GM21381 (cell line): Measurements from ENCODE around the gene PES1.
"Not testable (repeated sequence)": the region's sequence is repeated elsewhere in the genome, so short reads cannot be mapped to it uniquely, and the experiment has no call there.

Source experiments
- ATAC-seq: cut with Tn5 transposase; IDR thresholded peaks from one replicate; pipeline ENCODE4 v1.9.1; 2021; ENCODE audit warnings: mild to moderate bottlenecking, moderate library complexity; ENCODE audit not compliant: unreplicated experiment

Gene PES1

DNA sequence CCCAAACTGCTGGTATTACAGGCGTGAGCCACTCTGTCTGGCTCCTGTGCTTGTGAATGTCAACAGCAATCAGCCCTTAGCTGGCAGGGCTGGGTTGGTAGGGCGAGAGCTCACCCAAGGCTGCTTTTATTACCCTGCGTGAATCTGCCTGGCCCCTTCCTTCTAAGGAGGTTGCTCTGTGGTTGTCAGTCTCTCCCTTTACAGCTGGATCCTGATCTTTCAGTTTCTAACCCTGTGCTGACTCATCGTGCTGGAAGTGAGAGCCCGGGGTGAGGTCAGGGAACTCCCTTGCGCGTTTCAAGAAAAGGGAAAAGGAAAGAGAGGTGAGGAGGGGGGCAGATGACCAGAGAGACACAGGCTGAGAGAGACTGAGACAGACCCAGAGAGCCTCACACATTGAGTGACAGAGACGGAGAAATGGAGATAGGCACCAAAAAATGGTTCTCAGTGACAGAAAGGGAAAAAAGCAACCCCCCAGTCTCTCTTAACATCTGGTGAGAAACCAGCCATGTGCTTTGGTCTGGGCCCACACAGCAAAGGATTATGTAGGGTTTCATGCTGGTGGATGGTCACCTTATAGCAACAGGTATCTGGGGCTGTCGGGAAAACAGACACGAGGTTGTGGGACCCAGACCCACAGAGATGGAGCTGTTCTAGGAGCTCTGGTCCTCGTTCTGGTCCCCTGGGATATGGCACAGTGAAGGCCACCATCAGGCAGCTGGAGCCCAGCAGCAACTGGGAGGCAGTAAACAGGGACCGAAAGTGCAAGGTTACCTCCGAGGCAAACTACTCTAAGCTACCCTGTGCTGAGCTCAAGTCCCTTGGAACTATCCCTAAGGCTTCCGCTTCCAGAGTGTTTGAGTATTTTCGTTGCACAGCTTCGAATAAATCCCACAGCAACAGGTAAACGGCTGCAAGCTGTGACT lies 17.8 kb upstream of the PES1 start:
- ATAC-seq = peak; percentile 41

DNA sequence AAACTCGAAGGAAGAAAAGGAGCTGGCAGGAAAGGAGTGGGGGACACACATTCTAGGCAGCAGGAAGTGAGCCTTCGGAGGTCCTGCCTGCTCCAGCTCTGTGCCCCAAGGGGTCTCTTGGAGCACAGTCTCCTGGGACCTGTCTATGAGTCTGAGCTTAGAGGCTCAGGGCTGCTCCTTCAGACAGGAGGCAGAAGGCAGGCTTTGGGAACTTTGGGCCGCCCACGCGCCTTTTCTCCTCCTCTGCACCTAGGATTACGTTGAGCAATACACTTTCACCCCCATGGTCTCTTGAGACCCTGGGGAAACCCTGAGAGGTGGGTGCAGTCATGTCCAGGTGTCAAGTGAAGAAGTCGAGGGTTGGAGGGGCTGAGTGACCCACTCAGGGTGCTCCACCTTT lies 16.2 kb upstream of the PES1 start:
- ATAC-seq = no peak

DNA sequence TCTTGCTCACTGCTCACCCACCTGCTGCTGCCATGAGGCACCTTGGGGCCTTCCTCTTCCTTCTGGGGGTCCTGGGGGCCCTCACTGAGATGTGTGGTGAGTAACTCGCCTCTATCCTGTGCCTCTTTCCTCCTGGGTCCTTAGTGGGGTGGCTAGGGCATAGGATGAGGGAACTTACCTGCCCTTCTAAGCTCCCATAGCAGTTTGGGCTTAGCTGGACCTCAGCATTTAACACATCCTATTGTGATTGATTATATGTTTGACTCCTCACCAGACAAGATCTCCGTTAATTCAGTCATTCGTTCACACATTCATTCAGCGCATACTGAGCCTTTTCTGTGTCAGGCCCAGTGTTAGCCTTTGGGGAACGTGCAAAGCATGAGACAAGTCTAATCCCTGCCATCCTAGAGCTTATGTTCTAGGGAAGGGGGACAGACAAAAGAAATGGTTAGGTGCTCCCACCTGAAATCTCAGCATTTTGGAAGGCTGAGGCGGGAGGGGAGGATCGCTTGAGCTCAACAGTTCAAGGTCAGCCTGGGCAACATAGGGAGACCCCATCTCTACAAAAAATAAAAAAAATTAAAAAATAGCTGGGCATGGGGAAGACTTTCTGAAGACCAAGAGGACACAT lies 15.7 kb upstream of the PES1 start:
- ATAC-seq = no peak

DNA sequence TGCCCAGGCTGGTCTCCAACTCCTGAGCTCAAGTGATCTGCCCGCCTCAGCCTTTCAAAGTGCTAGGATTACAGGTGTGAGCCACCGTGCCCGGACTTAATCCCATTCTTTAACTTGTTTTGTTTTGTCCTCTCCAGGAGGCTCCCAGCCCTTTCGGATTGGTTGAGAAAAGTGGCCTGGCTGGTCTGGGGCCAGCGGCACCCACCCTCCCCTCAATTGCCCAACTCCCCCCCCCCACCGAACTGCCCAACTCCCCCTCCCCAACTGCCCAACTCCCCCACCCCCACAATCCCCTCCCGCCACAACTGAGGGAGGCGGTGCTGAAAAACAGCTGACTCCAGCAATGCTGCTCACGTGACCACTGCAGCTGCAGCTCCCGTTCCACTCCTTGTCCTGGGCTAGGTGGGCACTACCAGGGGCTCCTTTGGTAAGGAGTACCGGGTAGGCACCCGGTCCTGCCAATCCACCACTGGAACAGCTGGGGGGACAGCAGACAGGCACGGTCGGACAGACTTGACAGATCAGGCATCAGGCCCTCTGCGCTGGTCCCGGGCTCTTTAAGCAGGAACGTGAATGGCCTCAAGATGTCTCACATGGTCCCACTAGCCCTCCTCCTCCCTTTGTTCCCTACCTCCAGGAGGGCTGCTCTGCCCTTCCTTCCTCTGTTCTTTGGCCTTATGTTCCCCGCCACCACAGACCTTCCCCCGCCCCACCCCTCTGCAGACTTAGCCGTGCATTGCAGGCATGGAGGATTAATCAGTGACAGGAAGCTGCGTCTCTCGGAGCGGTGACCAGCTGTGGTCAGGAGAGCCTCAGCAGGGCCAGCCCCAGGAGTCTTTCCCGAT lies 15.0 kb upstream of the PES1 start, which contains the start of gene TCN2:
Gene TCN2, plus strand, starts transcription at position 720 of the 845 bp plus-strand sequence. CDS start 158 bp downstream, outside the sequence.
- ATAC-seq = peak; percentile 41

DNA sequence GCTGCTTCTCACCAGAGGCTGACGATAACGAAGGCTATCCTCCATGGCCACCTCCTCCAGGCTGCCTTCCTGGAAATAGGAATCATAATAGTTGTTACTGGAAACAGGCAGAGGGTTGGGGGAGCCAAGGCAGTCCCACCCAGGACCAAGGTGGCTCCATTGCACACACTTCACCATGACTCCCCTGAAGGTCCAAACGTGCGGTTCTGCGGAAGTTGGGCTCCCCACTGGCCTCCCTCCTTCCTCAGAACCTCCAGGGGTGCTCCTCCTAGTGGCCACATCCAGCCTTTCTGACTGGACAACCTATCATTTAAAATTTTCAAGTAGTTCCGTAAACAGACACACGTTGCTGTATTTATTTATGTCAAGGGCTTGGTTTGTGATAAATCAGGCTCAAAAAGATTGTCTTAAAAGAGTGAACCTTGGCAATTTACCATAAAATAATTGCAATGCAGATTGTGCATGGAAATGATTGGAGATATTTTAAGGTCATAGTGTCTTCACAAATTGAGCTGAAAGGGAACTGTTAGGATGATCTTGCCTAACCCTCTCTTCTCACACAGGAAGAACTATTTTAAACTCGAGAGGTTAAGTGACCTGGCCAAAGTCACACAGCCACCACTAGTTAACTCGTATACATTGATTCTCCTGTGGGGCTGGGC lies 13.9 kb upstream of the PES1 start:
- no peak for ATAC-seq

DNA sequence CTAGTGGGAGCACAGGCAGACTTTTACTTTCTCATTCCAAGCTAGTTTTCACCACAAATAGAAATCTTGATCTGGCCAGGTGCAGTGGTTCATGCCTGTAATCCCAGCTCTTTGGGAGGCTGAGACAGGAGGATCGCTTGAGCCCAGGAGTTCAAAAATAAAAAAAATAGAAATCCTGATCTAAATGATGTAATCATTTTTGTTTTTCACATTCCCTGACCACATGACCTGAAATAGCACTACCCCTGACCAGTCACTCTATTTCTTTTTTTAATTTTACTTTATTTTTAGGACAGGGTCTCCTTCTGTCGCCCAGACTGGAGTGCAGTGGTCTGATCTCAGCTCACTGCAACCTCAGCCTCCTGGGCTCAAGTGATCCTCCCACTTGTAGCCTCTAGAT lies 13.0 kb upstream of the PES1 start:
- ATAC-seq = no peak

DNA sequence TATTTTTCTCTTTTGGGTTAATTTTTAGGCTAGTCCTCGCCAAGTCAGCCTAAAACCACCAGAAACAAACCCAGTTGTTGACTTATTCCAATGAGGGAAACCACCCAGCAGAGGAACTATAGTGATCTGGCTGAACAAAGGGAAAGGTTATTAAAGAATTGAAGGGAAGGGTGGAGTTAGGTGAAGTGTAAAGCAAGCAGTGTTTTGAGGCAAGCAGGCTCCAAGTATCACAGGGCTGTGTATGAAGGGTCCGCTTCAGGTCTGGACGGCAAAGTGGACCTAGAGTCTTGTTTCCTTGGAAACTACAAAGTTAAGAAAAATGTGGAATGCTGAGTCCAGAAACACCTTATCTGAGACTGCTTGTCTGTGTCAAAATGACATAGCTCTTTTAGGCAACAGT lies 12.1 kb upstream of the PES1 start:
- ATAC-seq = no peak

DNA sequence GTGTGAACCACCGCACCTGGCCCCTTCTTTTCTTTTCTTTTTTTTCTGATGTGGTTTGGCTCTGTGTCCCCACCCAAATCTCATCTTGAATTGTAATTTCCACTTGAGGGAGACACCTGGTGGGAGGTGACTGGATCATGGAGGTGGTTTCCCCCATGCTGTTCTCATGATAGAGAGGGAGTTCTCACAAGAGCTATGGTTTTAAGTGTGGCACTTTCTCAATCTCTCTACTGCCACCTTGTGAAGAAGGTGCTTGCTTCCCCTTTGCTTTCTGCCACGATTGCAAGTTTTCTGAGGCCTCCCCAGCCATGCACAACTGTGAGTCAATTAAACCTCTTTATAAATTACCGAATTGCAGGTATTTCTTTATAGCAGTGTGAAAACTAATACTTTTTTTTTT lies 10.3 kb upstream of the PES1 start:
- ATAC-seq = no peak

DNA sequence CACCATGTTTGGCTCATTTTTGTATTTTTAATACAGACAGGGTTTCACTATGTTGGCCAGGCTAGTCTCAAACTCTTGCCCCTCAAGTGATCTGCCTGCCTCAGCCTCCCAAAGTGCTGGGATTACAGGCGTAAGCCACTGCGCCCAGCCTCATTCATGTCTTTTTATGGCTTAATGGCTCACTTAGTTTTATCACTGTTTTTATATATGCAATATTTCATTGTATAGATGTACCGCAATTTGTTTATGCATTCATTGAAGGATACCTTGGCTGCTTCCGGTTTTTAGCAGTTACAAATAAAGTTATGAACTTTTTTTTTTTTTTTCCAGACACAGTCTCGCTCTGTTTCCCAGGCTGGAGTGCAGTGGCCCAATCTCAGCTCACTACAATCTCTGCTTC lies 9.8 kb upstream of the PES1 start:
- no peak for ATAC-seq

DNA sequence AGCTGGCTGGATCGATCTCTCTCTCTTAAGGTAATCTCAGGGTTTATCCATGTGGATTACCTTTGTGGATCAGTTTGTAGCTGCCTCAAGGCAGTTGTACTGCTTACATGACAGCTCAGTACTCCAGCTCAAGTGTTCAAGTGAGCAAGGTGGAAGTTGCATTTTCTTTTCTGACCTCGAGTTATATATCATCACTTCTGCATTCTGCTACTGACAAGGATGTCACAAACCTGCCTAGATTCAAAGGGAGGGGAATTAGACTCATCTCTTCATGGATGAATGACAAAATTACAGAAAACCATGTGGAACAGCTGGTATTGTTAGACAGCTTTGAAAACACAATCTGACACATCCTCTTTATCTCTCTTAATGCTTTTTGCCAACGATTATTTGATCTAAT lies 9.2 kb upstream of the PES1 start:
- ATAC-seq = no peak

DNA sequence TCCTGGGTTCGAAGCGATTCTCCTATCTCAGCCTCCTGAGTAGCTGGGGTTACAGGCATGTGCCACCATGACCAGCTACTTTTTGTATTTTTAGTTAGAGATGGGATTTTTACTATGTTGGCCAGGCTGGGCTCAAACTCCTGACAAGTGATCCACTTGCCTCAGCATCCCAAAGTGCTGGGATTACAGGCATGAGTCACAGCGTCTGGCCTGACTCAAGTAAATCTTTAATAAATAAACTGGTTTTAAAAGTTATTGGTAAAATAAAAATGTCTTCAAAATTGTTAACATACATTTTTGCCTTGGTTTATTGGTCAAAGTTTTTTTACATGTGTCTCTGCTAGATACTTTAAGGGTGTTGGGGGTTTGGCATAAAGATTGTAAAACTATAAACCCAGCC lies 7.3 kb upstream of the PES1 start:
- ATAC-seq = no peak

DNA sequence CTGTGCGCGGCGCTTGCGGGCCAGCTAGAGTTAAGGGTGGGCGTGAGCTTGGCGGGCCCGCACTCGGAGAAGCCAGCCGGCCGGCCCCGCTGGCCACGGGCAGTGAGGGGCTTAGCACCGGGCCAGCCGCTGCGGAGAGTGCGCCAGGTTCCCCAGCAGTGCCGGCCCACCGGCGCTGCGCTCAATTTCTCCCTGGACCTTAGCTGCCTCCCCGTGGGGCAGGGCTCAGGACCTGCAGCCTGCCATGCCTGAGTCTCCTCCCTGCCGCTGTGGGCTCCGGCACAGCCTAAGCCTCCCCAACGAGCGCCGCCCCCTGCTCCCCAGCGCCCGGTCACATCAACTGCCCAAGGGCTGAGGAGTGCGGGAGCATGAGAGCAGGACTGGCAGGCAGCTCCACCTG lies 5.2 kb upstream of the PES1 start:
- no peak for ATAC-seq

DNA sequence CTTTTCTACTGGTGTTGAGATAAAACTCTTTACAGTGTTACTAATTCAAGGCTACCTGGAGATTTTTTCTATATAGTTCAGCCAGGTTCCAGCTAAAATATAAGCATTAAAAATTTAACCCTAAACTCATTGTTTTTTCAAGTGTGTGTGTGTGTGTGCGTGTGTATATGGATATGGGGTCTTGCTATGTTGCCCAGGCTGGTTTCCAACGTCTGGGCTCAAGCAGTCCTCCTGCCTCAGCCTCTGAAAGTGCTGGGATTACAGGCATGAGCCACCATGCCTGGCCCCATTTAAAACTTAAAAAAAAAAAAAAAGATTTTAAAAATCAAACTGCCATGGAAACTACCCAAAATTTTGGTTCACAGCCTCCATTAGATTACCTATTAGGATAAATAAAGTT lies 4.5 kb upstream of the PES1 start:
- no peak for ATAC-seq

DNA sequence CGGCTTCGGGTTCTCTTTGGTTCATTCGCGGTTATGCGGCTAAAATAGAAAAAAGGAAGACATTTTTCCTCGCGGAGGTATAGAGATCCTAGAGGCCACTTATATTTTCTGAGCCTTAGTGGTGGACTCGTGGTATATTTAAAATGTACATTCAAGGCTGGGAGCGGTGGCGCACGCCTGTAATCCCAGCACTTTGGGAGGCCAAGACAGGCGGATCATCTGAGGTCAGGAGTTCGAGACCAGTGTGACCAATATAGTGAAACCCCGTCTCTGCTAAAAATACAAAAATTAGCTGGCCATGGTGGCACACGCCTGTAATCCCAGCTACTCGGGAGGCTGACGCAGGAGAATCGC lies 627 bp upstream of the PES1 start:
- not testable (repeated sequence) for ATAC-seq

DNA sequence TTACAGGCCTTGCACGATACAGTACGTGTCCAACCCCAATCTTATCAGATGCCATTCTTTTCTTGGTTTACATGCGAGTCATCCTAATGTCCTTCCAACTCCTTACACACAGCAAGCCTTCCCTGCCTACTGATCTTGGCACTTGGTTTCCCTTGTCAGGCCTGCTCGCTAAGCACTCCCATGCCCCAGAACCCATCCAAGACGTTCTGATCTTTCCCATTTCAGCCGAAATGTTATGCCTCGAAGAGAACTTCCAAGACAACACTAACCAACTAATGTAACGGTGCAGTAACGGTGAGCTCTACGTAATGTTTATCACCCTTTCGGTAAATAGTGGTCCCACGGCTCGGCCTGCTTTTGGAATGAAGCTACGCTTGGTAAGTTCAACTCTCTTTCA lies 521 bp downstream of the PES1 start:
- ATAC-seq = no peak

DNA sequence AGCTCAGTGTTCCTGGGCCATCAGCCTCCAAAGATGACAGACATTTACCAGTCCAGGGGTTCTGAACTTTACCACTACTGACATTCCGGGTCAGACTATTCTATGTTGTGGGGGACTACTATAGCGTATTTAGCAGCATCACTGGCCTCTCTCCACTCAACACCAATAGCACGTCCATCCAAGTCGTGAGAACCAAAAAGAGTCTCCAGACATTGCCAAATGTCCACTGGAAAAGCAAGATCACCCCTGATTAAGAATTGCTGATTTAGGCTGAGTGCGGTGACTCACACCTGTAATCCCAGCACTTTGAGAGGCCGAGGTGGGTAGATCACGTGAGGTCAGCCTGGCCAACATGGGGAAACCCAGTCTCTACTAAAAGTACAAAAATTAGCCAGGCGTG lies 5.3 kb downstream of the PES1 start:
- ATAC-seq = no peak

DNA sequence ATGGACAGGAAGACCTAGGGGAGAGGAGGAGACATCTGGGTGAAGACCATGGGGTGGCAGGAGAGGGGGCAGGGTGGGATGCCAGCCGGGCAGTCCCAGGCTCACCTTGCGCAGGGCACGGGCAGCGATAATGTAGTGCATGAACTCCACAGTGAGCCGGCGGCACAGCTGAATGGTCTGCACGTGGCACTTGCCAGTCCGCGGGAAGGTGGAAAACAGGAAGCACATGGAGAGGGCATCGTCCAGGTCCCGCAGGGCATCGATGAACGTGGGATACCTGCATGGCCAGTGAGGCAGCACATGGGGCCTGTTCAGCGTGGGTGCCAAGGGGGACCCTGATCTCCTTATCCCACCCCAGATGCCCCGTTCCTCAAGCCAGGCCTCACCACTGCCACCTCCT lies 7.3 kb downstream of the PES1 start:
- no peak for ATAC-seq

DNA sequence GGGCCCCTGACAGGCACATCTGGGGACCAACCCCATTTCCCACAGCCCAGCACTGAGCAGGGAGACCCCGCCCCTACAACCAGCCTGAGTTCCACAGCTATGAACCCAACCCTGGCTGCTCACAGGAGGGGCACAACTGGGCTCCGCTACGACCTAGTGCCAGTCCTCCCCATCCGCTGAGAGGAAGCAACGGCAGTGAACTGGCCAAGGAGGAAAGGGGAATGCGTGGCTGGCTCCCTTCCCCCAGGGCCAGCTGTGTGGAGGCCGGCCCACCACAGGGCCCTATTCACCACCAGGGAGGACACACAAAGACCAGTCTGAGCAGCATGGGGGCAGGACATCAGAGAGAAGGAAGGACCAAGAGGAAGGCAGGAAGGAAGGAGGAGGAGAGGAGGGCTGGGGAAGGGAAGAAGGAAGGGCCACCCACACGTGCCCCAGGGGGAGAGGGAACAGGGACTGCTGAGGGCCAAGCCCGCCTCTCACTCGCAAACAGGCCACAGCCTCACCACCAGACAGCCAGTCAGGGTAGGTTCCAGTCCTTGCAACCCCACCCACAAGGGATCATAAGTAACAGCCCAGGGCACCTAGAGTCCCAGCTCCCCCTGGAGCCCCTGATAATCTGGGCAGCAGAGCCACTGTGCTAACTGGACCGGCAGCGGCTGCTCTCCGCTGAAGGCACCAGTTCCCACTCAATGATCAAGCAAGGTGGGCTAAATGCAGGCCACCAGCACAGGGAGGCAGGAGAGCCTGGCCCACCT lies 8.7 kb downstream of the PES1 start:
- no peak for ATAC-seq

DNA sequence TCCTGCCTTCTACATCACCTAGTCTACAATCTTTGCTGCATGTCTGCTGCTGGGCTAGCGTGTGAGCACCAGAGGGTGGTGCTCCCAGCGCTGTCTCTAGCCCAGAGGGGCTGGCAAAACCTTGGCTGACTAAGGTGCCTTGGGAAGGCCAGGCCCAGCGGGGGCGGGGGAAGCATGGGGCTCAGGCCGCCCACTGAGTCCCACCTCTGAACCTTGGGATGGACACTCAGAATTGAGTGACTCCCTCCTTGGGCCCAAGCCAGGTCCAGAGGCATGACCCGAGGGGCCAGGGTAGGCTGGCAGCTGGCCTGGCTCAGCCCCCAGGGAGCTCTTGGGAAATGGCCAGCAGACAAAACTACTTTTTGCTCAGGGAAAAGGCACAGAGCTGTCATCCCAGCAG lies 9.7 kb downstream of the PES1 start:
- ATAC-seq = no peak

DNA sequence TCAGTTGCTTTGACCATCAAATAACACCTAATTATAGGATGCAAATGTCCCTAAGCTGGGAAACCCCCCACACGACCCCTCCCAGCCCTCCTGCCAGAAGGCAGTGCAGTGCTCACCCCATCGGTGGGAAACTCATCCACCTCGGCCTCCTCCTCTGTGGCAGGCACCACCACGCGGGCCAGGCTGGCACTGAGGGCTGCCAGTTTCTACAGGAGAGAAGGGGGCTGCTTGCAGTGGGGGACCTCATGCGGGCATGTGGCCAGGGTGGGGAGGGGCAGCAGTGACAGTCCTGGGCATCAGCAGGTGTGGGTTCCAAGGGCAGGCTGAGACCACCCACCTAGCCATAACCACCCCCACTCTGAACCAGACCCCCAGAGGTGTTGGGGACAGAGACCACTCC lies 10.8 kb downstream of the PES1 start:
- no peak for ATAC-seq
